Neural crest cell (in vitro differentiated cells): ENCODE measurements around the gene CADPS. TPM values are rescaled to one million over a fixed set of nuclear protein-coding genes. Genes with fewer than 3 reads are reported as not detected.

Experiments
- DNase-seq: peaks from one replicate; pipeline ENCODE4 v3.0.0; 2021; ENCODE audit warnings: low read depth, mixed read lengths, low spot score
- H3K27ac Mint-ChIP-seq: one replicate; pipeline ENCODE4 v1.8.0; 2021; ENCODE audit warnings: mild to moderate bottlenecking, mixed read lengths; ENCODE audit not compliant: unreplicated experiment
- H3K27me3 Mint-ChIP-seq: 2 replicates; pipeline ENCODE4 v1.8.0; 2021; ENCODE audit warnings: low read depth, mild to moderate bottlenecking, mixed read lengths
- H3K36me3 Mint-ChIP-seq: 2 replicates; pipeline ENCODE4 v1.8.0; 2021; ENCODE audit warnings: low read depth, mild to moderate bottlenecking, mixed read lengths
- H3K4me1 Mint-ChIP-seq: 2 replicates; pipeline ENCODE4 v1.8.0; 2021; ENCODE audit warnings: mixed read lengths
- H3K4me3 Mint-ChIP-seq: one replicate; pipeline ENCODE4 v1.8.0; 2021; ENCODE audit warnings: mild to moderate bottlenecking, mixed read lengths
- H3K9me3 Mint-ChIP-seq: 2 replicates; pipeline ENCODE4 v1.8.0; 2021; ENCODE audit warnings: mixed read lengths
- total RNA-seq: library from RNA; stranded (reverse); gene quantifications from 2 replicates; pipeline ENCODE4 v1.2.1, GENCODE V29; 2021
- TF ChIP-seq, protein P1 (sequence below): fragments of 200-600 bp; sonication (generic); conservative IDR thresholded peaks from 2 replicates; pipeline ENCODE4 v1.5.0; 2021; ENCODE audit warnings: antibody characterized with exemption, mild to moderate bottlenecking

The CADPS gene
- total RNA-seq, 1 donor from 2014 or later, result 9.3 TPM

DNA sequence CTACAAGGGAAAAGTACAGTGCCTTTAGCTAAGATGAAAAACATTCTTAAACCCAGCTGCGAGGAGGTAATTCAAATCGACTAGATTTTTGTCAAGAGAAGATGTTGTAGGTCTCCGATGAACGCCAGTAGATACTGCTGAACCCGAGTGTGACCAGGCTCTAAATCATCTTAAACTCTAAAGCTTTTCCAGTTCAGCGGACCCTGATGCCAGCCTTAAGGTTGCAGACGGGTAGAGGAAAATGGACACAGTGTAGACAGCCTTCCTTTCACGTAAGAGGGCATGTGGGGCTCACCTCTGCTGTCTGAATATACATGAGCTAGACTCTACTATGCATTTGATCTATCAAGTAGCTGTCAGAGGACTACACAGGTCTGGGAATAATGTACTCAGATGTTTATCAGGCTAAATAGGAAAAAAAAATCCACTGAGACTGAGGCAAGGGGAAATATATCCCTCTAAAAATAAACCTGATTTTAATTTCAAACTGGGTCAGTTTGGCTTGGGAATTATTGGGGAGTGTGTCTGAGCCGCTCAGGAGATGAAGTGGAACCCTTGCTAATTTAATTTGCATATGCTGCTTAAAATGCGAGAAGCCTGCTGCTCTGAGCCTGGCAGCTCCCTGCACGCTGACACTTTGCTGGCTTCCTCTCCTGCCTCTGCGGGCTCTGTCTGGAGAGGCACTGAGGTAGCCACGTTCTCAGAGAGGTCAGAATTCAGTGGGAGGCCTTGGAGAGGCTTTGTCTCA is 151.9 kb downstream of the CADPS start:
- TF ChIP-seq, protein P1, sequence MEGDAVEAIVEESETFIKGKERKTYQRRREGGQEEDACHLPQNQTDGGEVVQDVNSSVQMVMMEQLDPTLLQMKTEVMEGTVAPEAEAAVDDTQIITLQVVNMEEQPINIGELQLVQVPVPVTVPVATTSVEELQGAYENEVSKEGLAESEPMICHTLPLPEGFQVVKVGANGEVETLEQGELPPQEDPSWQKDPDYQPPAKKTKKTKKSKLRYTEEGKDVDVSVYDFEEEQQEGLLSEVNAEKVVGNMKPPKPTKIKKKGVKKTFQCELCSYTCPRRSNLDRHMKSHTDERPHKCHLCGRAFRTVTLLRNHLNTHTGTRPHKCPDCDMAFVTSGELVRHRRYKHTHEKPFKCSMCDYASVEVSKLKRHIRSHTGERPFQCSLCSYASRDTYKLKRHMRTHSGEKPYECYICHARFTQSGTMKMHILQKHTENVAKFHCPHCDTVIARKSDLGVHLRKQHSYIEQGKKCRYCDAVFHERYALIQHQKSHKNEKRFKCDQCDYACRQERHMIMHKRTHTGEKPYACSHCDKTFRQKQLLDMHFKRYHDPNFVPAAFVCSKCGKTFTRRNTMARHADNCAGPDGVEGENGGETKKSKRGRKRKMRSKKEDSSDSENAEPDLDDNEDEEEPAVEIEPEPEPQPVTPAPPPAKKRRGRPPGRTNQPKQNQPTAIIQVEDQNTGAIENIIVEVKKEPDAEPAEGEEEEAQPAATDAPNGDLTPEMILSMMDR, result no peak
- Mint-ChIP-seq H3K4me1 (peaks cover 14% of the 10 kb centered on the region), H3K36me3 (no peaks in the 10 kb centered on the region), H3K27ac (no peak overlapping the region), H3K4me3 (no peak overlapping the region), H3K9me3 (no peaks in the 10 kb centered on the region), H3K27me3 (no peaks in the 10 kb centered on the region)
- no peak for DNase-seq

DNA sequence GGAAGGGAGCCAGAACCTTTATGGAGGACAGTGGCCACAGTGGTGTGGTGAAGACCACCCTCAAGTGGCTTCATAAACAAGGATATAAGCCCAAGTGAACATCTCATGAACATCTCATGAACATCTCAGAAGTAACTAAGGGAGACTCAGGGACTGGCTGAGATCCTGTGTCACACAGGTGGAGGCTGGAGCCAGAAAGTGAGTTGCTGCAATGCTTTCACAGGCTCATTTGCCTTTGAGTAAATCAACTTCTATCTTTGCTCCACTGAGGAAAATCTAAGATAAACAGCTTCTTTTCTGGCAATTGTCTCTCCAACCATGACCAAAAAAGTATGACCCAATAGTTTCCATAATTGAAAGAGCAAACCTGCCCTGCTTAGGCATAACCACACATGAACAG is 152.9 kb downstream of the CADPS start:
- H3K9me3 Mint-ChIP-seq, result no peaks in the 10 kb centered on the region
- H3K27ac Mint-ChIP-seq, result no peak overlapping the region
- H3K4me1 Mint-ChIP-seq, result peaks cover 9% of the 10 kb centered on the region
- H3K27me3 Mint-ChIP-seq, result peaks cover 3% of the 10 kb centered on the region
- H3K36me3 Mint-ChIP-seq, result no peaks in the 10 kb centered on the region
- DNase-seq, result no peak
- H3K4me3 Mint-ChIP-seq, result no peak overlapping the region
- TF ChIP-seq, protein P1, result no peak

DNA sequence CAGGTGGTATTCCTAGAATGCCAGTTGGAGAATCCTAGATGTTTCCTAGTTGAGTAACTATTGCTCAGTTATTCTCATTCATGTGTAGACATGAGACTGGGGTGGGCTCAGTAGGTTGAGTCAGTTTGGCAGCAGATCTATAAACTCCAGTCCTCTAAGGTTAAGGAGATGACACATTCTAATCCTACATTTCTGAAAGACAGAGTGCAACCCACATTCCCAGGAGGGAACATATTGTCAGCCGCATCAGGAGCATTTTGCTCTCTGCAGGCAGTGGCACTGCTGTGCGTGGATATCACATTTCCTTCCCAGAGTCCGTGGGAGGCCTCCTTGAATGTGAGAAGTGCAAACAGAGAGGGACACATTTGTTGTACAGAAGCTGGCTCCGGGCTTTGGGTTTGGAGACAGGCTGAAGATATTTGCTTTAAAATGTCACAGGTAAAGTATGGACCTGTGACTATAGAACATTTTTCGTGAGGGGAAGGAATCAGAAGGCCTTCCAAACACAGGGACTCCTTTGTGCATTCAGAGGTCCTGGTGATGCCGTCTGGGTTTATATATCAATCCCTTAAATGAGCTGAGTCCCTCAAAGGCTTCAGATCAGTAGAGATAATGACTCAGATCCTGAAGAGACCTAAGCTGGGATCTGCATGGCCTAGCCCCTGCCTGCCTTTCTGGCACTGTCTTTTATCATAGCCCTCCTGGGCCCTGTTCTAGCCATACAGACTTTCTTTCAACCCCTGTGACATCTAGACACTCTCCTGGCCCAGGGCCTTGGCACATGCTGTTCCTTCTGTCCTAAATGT is 156.5 kb downstream of the CADPS start:
- TF ChIP-seq, protein P1, result no peak
- Mint-ChIP-seq H3K36me3 (no peaks in the 10 kb centered on the region), H3K4me3 (no peak overlapping the region), H3K27ac (no peak overlapping the region), H3K9me3 (no peaks in the 10 kb centered on the region), H3K27me3 (peaks cover 3% of the 10 kb centered on the region), H3K4me1 (peaks cover 4% of the 10 kb centered on the region)
- no peak for DNase-seq

DNA sequence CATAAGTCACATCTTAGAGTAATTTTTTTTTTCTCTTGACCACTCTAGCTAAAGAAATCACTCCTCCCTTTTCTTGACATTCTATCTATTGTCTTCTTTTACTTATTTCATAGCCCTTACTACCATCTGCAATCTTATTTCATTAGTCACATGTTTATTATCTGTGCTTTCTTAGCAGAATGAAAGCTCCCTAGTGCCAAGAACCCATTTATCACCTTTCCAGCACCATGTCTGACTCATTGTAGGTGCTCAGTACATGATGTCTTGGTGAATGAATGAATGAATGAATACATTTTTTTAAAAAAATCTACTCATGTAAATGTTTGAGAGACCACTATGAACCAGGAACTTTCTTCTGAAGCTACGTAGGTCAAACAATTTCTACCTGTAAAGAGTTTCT is 157.2 kb downstream of the CADPS start:
- Mint-ChIP-seq H3K4me1 (no peaks in the 10 kb centered on the region), H3K27ac (no peak overlapping the region), H3K9me3 (no peaks in the 10 kb centered on the region), H3K27me3 (peaks cover 3% of the 10 kb centered on the region), H3K36me3 (no peaks in the 10 kb centered on the region), H3K4me3 (no peak overlapping the region)
- no peak for DNase-seq
- TF ChIP-seq, protein P1, result no peak

DNA sequence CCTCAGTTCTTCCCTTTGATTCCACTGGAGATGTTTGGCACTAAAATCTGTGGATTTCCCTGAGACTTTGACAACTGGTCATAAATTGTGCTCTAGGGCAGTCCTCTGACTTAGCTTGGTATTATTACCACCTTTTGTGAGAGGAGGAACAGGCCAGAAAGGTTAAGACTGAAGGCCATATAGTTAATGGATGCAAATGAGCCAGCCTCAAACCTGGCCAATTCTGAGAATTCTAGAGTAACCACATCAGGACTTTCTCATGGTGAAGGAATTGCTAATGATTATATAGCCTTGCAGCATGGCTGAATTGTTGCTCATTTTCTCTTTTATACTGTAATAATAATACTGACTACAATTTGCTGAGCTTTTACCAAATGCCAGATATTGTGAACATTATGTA is 162.5 kb downstream of the CADPS start:
- Mint-ChIP-seq H3K4me3 (no peak overlapping the region), H3K36me3 (no peaks in the 10 kb centered on the region), H3K27me3 (peaks cover 3% of the 10 kb centered on the region), H3K27ac (no peak overlapping the region), H3K4me1 (peaks cover 26% of the 10 kb centered on the region), H3K9me3 (no peaks in the 10 kb centered on the region)
- TF ChIP-seq, protein P1, result no peak
- DNase-seq, result no peak
